Adrenal gland (tissue), 5 donors: Measurements from ENCODE around the gene COL2A1.

ENCODE experiments used
- POLR2A ChIP-seq, 2 donors: fragments of 450-650 bp; IDR thresholded peaks; one replicate each; pipeline ENCODE4 v1.6.1; 2017; ENCODE audit warnings: antibody characterized with exemption in 2 of 2, mild to moderate bottlenecking in 2 of 2, moderate library complexity in 1 of 2
- TF ChIP-seq, protein P1 (sequence below), 6 experiments: fragments of 450-650 bp in 4 of 6; fragments of 200-600 bp in 2 of 6; sonication (generic) in 1 of 6; IDR thresholded peaks; 1 replicate in 5 of 6; 2 replicates in 1 of 6; pipeline versions ENCODE4 v1.5.1 to v1.8.0; 2016 to 2021; ENCODE audit warnings: antibody characterized with exemption in 6 of 6, mild to moderate bottlenecking in 2 of 6, moderate library complexity in 1 of 6
- donor health status: DM: no; HTN: no; CAD: no.

DNA sequence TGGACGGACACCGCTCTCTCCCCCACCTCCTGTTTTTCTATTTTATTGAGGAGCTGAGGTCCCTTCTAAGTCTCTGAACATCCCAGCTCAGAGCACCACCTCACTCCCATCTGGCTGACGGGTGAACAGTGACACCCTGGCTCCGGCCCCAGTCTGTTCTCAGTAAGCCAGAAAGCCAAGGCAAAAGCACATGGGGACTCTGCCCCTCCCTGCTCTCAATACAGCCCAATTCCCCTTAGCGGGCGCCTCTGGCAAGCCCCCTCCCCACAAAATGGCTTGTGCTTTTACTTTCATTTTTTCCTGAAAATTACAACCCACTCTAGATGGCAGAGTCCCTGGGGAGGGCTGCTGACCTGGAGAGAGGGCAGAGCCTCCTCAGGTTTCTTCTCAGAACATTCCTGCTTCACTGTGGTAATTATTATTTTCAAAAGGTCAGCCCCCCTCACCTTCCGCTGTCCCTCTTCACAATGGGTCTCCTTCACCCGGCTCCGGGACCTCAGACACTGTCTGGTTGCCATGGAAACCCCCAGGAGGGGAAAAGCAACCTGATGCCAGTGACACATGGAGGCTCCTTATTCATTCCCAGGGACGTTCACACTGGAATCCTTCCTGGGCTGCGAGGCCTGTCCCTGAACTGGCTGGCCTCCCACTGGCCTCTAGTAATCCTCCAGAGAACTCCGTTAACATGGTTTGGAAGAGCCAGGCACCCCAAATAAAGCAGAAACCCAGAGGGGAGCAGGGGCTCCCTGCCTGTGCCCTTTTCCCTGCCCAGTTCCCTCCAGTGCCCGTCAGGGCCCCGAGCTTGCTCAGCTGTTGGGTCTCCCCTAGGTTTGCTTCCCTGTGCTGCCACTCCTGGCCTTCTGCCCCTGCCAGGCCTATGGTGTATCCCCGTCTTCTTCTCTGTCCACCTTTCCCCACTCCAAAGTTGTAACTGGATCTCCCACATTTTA is 15.9 kb downstream of the COL2A1 start:
- TF ChIP-seq, protein P1, sequence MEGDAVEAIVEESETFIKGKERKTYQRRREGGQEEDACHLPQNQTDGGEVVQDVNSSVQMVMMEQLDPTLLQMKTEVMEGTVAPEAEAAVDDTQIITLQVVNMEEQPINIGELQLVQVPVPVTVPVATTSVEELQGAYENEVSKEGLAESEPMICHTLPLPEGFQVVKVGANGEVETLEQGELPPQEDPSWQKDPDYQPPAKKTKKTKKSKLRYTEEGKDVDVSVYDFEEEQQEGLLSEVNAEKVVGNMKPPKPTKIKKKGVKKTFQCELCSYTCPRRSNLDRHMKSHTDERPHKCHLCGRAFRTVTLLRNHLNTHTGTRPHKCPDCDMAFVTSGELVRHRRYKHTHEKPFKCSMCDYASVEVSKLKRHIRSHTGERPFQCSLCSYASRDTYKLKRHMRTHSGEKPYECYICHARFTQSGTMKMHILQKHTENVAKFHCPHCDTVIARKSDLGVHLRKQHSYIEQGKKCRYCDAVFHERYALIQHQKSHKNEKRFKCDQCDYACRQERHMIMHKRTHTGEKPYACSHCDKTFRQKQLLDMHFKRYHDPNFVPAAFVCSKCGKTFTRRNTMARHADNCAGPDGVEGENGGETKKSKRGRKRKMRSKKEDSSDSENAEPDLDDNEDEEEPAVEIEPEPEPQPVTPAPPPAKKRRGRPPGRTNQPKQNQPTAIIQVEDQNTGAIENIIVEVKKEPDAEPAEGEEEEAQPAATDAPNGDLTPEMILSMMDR (IDR thresholded peaks at IDR 0.05): no peak
- TF ChIP-seq POLR2A (IDR thresholded peaks at IDR 0.05): no peak
